NB4 (cell line): ENCODE results near the gene ZNF774.

Source experiments
- DNase-seq: peaks from one replicate; pipeline ENCODE4 v3.0.0; 2010; ENCODE audit warnings: low read depth
- H3K4me3 ChIP-seq: one replicate; pipeline ENCODE4 v1.5.1; 2011; ENCODE audit warnings: mild to moderate bottlenecking, low read depth, low read length, moderate library complexity
- CTCF ChIP-seq: IDR thresholded peaks from one replicate; pipeline ENCODE4 v1.5.1; 2012; ENCODE audit warnings: low read depth, low read length
- MAX ChIP-seq: IDR thresholded peaks from 2 replicates; pipeline ENCODE4 v1.6.1; 2011; ENCODE audit warnings: low read depth, low read length
- MYC ChIP-seq: IDR thresholded peaks from 2 replicates; pipeline ENCODE4 v1.6.1; 2011; ENCODE audit warnings: low read depth, low read length
- POLR2A ChIP-seq: IDR thresholded peaks from 2 replicates; pipeline ENCODE4 v1.6.1; 2011; ENCODE audit warnings: mild to moderate bottlenecking; ENCODE audit not compliant: insufficient read length; ENCODE audit errors: extremely low read depth

The ZNF774 gene

DNA sequence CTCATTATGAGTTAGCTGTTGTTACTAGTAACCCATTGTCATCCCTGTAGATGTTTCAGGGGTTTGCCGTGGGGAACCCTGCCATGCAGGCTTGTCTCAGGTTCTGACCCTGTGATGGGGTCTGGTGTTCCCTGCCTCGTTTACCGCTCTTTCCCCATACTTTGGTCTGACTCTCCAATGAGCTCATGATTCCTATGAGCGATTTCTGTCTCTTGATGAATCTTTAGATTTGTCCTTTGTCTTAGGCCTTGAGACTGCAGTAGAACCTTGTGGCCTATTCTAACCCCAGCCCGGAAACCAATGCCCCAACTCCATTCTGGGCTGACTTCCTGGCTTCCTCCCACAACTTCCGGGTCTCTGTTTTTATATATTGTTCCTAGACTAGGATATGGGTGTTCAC is 24.7 kb downstream of the ZNF774 start:
- peak; percentile 65 for DNase-seq
- H3K4me3 ChIP-seq: no peak overlapping the region
- no peak for TF ChIP-seq CTCF
- no peak for TF ChIP-seq MYC
- TF ChIP-seq MAX: no peak
- TF ChIP-seq POLR2A: no peak

DNA sequence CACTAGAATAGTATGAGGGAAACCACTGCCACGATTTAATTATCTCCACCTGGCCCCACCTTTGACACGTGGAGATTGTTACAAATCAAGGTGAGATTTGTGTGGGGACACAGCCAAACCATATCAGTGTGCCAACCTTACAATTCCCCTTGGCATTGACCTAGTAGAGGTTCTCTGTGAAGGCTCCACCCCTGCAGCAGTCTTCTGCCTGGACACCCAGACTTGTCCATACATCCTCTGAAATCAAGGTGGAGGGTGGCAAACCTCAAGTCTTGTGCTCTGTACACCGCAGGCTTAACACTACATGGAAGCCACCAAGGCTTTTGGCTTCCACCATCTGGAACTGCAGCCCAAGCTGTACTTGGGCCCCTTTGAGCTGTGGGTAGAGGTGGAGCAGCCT is 27.2 kb downstream of the ZNF774 start:
- TF ChIP-seq CTCF (no peak), MYC (no peak), MAX (no peak), POLR2A (no peak)
- H3K4me3 ChIP-seq: no peak overlapping the region
- no peak for DNase-seq

GRCh38 chr15:90381515-90381914 is 29.4 kb downstream of the ZNF774 start:
- no peak for TF ChIP-seq MYC
- TF ChIP-seq MAX: no peak
- TF ChIP-seq POLR2A: no peak
- TF ChIP-seq CTCF: no peak
- no peak overlapping the region for H3K4me3 ChIP-seq
- no peak for DNase-seq

DNA sequence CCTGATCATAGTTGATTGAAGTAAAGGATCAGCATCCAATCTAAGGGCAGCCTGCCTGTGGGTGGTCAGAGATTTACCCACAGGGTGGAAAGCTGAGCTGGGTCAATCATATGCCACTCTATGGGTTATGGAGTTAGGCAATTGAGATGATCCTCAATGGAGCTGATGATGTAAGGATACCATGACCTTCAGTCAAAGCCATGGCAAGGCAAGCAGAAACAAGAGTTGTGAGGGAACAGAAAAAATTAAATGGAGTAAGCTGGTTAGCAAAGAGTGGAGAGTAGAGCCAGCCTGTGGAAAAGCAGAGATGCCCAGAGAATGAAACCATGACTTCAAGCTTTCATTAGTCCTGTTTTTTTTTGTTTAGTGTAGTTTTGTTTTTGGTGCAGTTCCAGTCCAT is 30.2 kb downstream of the ZNF774 start:
- no peak for TF ChIP-seq MYC
- no peak overlapping the region for H3K4me3 ChIP-seq
- DNase-seq: no peak

GRCh38 chr15:90386221-90386620 is 34.1 kb downstream of the ZNF774 start:
- H3K4me3 ChIP-seq: no peak overlapping the region
- TF ChIP-seq CTCF (no peak), POLR2A (no peak), MAX (no peak), MYC (no peak)
- DNase-seq: no peak

- DNase-seq: peak; percentile 97
- peak within 1 kb of the TSS; percentile 92 for H3K4me3 ChIP-seq
- TF ChIP-seq MAX (no peak; the same call in 1 of the 2 replicates), POLR2A (peak; percentile 83), CTCF (no peak), MYC (no peak)
Observed at GRCh38 chr15:90387534-90388461, 35.7 kb downstream of the ZNF774 start, which contains the start of gene IQGAP1. IQGAP1 (plus strand) TSS chr15:90388242; CDS start chr15:90388342, 100 bp downstream.
